GM19463 (cell line): ENCODE data around the gene CPOX.
"Not testable (repeated sequence)": the region's sequence is repeated elsewhere in the genome, so short reads cannot be mapped to it uniquely, and the experiment has no call there.

Source experiments
- ATAC-seq: cut with Tn5 transposase; IDR thresholded peaks from one replicate; pipeline ENCODE4 v1.9.1; 2021; ENCODE audit warnings: mild to moderate bottlenecking, moderate library complexity; ENCODE audit not compliant: unreplicated experiment

Gene CPOX

DNA sequence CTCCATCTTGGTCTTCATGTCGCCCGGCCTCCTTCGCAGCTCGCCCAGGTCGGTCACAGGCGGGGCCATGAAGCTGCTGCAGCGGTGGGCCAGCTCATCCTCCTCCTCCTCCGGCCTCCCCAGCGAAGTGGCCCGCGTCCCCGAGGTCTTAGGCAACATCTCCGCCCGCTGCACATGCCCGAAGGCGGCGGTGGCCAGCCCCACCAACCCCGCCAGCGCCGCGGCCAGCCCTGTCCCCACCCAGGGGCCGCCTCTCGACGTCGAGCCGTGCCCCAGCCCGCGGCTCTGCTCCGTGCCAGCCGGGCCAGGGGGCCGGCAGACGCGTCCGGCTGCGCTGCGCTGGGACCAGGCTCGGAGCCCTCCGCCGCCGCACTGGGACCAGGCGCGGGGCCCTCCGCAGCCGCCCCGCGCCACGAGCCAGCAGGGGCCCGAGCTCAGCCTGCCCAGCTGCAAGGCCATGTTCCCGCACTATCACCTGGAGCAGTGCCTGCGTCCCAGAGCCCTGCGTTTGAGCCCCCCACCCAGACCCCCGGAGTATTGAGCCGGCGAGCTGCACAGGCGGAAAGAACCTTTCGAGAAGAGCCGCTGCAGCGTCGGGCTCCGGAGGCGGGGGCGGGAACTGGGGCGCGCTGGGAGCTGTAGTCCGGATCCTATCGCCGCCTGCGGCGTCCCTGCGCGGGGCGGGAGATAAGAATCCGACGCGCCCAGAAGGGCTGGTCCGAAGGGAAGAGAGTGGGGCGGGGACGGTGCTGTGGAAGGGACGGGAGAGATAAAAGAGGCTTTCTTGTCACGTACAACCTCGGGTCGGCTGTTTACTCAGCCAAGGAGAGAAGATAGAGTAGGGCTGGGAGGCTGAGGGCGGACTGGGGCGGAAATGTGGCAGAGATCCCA lies at the start of gene CPOX:
Gene CPOX (minus strand): TSS at position 566 of the 891 bp plus-strand sequence. CDS start 107 bp downstream, at position 459.
- ATAC-seq: peak; percentile 96

DNA sequence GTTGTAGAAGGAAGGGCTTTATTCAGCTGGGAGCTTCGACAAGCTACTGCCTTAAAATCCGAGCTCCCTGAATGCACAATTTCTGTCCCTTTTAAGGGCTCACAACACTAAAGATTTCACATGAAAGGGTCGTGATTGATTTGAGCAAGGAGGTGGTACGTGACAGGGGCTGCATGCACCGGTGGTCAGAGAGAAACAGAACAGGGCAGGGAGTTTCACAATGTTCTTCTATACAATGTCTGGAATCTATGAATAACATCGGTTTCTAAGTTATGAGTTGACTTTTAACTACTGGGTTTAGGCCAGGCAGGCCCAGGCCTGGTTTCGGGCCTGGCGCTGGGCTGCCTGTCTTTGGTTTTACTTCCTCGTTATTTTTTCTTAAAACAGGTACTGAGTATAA lies 49.4 kb upstream of the CPOX start:
- ATAC-seq: not testable (repeated sequence)

DNA sequence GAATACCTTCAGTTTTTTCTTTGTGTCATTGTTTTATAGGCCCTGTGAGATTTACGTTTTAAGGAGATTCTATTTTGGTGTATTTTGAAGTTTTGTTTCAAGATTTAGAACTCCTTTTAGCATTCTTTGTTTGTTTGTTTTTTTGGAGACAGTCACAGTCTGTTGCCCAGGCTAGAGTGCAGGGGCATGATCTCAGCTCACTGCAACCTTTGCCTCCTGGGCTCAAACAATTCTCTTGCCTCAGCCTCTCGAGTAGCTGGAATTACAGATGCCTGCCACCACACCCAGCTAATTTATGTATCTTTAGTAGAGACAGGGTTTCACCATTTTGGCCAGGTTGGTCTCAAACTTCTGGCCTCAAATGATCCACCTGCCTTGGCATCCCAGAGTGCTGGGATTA lies 48.3 kb upstream of the CPOX start:
- ATAC-seq: not testable (repeated sequence)

DNA sequence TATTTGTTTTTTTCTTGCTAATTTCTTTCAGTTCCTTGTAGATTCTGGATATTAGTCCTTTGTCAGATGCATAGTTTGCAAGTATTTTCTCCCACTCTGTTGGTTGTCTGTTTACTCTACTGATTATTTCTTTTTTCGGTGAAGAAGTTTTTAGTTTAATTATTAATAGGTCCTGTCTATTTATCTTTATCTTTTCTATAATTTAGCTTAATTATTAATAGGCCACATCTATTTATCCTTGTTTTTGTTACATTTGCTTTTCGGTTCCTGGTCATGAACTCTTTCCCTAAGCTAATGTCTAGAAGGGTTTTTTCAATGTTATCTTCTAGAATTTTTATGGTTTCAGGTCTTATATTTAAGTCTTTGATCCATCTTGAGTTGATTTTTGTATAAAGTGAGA lies 45.1 kb upstream of the CPOX start:
- not testable (repeated sequence) for ATAC-seq

DNA sequence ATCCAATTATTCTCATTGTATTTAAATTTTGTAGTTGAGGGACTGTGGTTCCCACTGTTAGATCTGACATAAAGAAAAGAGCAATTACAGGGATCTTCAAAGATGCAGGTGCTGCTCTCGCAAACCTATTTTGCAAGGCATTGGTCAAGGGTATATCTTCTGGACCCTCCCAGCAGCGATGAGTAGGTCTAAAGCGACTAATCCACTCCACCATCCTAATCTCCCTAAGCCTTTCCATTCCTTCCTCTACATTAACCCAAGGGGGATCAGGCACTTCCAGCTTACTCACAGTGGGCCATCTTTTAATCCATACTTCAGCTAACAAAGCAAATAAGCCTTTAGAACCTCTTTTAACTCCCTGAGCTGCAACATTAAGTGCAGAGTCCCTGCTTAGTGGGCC lies 37.0 kb upstream of the CPOX start:
- ATAC-seq: no peak

DNA sequence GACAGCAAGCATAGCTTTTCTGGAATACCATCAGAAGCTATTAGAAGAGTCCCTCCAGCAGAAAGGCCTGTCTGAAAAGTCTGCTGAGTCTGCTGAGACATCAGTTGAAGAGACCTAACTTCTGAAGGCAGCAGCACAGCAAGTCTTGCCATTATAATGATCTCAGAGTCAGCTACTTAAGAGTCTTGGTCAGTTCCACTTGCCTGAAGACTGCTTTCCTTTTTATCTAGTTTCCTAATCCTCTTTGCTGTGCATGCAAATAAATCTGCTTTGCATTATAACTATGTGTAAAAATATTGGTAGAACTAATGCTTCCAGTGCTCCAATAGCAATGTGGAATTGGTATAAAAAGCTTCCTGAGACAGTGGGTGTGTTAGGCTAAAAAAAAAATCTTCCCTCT lies 34.9 kb upstream of the CPOX start:
- ATAC-seq: no peak

DNA sequence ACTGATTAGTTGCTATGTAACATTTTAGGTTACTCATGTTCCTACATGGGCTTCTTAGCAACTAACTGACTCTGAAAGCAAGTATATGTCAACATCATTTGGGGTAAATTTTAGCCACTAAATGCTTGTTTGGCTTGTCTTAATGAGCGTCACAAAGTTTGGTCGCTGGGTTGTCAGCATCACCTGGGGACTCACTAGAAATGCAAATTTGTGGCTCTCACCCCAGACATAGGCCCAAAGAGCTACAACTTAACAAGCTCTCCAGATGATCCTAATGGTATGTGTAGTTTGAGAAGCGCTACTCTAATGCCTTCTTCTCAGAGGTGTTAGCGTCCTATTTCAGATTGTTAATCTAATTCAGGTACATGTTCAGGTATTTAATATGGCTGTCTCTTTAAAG lies 32.7 kb upstream of the CPOX start:
- no peak for ATAC-seq

DNA sequence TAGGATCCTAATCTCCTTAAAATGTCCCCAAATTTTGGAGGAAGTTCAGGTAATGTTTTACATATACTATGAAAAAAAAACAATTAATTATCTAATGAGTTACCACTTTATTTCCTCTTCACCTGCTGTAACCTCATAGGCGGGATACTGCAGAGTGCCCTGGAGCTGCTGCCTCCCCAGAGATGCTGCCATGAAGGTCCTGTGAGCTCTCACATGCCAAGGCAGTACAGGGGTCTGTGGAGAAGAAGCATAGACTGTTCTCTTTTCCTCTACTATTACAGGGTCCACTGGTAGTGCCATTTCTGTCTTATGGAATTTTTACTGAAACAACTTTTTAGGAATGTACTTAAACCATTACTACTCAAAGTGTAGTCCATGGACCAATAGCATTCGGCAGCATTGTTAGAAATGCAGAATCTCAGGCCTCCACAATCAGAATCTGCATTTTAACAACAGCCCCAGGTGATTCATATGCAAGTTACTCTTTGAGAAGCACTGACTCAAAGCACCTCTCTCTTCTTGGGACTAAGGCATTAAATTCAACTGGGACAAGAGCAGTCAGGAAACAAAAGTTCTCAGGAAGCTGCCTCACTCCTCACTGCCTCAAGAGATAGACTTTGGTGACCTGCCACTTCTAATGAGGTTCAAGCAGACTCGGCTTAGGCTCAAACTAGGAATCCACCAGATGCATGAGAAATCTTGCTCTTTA lies 30.3 kb upstream of the CPOX start:
- no peak for ATAC-seq

DNA sequence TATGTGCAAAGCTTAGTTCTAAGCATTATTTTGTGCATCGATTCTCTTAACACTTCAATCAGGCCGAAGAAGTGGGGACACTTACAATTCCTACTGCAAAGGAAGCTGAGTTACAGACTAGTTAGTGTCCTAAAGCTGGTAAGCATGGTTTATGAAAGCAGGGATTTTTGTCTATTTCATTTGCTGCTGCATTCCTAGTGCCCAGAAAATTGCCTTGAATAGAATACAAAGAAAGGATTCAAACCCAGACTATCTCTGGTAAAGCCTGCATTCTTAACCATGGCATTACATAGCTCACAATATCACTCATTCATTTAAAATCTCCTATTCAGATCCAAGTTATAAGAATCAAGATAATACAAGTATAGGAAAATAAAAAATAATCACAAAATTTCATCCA lies 24.4 kb upstream of the CPOX start:
- no peak for ATAC-seq

DNA sequence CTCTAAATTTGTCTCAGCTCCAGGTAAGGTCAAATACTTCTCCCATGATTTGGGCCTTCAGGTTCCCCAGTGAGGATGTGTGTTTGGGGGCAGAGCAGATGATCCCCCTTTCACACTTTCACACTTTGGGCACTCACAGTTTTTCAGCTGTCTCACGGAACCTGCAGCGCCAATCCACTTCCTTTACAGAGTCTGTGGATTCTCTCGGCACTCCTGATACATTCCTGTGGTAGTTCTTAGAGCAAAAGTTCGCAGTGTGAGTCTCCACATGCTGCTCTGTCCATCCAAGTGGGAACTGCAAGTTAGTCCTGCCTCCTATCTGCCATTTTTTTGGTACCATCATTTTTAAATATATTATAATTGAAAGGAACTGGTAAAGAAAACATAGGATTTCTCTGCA lies 20.2 kb upstream of the CPOX start:
- no peak for ATAC-seq

DNA sequence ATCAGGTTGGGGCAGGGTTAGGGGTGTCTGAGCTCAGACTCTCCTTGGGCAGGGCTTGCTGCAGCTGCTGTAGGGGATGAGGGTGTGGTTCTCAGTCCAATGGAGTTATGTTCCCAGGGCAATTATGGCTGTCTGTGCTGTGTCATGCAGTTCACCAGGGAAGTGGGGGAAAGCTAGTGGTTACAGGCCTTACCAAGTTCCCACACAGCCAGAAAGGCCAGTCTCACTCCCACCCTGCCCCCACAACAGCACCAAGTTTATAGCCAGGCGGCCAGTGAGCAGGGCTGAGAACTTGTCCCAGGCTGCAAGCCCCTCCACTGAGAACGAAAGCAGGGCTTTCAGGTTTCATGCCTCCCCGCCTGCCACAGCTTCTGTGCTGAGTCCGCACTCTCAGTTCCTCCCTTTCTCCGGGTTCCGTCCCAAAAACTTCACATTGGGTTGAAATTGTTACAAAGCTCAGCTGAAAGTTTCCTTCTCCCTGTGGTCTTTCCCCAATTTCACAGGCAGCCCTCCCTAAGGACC lies 19.6 kb upstream of the CPOX start:
- ATAC-seq: peak; percentile 88

DNA sequence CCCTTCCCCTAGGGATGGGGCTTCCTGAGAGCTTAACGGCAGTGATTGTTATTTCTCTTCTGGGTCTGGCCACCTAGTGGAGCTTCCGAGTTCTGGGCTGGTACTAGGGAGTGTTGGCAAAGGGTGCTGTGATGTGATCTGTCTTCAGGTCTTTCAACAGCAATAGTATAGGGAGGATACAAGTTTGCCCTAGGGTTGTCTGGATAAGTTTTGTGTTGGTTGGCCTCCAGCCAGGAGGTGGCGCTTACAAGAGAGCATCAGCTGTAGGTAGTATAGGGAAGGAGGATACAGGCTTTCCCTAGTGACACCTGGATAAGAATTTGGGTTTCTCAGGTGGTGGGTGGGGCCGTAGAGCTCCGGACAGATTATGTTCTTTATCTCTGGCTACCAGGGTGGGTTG lies 19.2 kb upstream of the CPOX start:
- peak; percentile 44 for ATAC-seq

DNA sequence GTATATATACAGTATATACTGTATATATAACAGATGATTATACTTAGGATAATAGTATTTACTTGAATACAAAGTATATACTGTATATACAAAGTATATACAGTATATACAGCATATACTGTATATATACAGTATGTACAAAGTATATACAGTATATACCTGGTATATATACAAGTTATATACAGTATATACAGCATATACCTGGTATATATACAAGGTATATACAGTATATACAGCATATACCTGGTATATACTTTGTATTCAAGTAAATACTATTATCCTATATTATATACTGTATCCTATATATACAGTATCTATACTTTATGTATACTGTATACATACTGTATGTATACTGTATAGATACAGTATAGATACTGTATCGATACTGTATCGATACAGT lies 14.6 kb upstream of the CPOX start:
- ATAC-seq: no peak

DNA sequence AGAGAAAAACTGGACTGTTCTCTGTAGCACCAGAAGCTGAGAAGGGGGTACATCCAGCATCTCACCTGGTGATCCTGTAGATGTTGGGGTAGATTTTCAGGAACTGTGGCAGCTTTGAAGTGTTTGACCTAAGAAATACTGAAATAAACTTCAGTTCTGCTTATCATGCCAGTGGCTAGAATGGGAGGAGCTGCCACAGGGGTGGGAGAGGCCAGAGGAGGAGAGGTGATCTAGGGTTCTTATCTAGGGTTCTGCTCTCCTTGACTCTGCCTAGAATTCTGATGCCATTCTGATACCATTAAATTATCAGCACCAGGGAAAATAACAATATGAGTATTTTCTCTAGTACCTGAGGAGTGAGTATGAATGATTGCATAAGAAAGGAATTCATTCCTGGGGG lies 10.2 kb upstream of the CPOX start:
- ATAC-seq: no peak

DNA sequence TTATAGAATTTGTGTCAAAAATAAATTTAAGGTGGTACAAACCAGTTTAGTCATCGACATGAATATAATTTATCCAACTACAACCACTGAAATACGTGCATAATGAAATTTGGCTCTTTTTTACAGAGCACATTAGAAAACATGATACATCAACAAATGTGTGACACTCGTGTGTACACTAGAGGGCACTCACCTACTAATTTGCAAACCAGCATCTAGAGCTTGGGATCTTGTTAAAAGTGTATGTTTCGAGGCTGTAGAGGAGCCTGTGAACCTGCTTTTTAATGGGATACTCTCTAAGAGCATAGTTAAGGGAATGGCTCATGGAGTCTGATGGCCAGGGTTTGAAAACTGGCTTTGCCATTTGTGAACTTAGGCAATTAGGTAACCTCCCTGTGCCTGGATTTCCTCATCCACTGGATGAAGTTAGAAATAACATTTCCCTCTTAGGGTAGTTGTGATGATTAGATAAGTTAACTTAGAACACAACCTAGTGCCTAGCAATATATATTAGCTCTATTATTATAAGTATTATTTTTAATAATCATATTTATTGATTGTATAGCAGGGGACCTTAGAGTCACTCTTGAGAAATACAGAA lies 8.8 kb upstream of the CPOX start:
- peak; percentile 56 for ATAC-seq

DNA sequence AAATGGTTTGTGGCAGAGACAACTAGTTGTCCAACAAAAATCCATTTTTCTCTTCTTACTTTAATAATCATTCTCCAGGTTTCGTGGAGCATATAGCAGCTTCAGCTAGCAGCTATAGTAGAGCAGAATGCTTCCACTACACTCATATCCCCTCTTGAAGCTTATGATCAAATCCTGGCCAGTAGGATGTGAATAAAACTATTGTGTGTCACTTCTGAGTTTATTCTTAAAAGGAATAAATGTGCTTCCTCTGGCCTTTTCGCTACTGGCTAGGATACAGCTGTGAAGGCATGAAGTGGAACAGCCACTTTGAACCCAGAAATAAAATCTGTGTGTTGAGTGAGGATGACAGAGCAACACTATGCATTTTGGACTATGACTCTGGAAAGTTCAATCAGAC lies 7.8 kb upstream of the CPOX start:
- no peak for ATAC-seq

DNA sequence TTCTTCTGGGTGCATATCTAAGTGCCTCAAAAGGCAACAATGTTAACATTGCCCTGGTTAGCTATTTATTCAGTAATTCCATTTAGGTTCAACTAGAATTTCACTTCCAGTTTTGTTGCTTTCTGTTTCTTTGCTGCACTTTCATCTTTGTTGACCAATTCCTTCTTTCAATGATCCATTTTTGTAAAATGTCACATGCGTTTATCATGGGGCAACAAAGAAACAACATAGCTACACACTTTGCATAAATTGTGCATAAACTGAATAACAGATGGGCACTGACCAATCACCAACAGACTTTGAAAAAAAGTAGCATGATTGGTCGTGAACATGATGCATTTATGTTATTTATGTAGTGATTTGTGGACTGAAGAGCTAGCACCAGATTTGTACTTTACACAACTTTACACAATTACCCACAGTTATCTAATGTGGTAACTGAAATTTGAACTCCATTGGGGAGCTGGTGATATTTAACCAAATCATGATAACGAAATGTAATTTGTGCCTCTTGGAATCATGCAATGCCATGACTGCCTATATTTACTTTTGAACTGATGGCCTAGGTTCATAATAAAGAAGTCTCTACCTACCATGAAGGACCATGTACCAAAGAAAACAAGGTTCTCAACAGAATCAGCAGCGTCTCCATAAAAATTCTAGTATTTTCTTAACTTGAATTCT lies 7.1 kb upstream of the CPOX start:
- ATAC-seq: peak; percentile 66

DNA sequence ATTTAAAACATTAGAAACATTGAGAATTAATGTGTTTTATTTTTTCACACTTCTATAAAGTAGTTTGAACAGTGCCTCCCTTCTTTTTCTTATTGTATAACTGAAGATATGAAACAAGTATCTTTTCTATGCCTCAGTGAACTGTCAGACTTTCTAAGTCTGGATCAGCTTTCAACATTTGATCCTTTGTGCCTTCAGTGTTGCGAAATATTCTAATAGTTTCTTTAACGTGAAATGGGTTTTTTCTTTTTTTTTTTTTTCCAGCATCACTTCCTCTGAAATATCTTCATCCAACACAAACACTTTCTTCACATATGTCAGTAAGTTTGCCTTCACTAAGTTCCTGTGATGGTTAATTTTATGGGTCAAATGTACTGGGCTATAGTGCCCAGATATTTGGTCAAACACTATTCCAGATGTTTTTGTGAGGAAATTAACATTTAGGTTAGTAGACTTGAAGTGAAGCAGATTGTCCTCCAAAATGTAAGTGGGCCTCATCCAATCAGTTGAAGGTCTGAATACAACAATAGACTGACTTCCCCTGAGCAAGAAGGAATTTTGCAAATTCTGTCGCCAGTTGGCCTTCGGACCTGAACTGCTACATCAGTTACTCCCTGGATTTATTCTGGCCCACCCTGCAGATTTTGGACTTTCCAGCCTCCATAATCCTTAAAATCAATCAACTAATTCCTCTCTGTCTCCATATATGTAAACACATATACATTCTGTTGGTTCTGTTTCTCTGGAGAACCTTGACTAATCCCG lies 6.4 kb upstream of the CPOX start:
- no peak for ATAC-seq

DNA sequence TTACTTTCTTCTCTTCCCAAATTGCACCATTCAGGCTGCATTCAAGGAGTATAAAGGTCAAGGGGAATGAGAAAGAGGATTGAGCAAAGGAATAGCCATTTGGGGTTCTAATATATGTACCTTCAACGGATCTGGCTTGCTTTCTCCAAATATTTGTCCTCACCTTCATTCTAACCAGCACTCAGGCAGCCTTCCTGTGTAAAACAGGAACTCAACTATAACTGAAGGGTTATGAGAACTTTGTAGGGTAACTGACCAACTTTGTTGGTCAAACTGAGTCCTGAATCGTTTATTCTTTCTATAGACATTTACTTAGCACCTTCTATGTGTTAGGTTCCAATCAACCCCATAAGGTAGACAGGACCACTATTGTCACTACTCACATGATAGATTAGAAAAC lies 5.1 kb upstream of the CPOX start:
- ATAC-seq: no peak
